Gastroesophageal sphincter (tissue), 3 donors: ENCODE results near the gene NEK8.

Experiments
- POLR2A ChIP-seq, 2 donors: fragments of 450-650 bp; IDR thresholded peaks; one replicate each; pipeline ENCODE4 v1.6.1; 2017; ENCODE audit warnings: antibody characterized with exemption in 2 of 2, mild to moderate bottlenecking in 2 of 2, moderate library complexity in 1 of 2
- POLR2AphosphoS5 ChIP-seq: sonication (generic); formaldehyde crosslinking; IDR thresholded peaks from one replicate; pipeline ENCODE4 v1.6.1; 2017; ENCODE audit warnings: antibody characterized with exemption
- TF ChIP-seq, protein P1 (sequence below), 4 experiments: fragments of 200-600 bp in 2 of 4; fragments of 450-650 bp in 2 of 4; sonication (generic) in 1 of 4; IDR thresholded peaks; one replicate each; pipeline ENCODE4 v1.5.1; 2017 to 2019; ENCODE audit warnings: antibody characterized with exemption in 4 of 4, mild to moderate bottlenecking in 2 of 4, moderate library complexity in 2 of 4

DNA sequence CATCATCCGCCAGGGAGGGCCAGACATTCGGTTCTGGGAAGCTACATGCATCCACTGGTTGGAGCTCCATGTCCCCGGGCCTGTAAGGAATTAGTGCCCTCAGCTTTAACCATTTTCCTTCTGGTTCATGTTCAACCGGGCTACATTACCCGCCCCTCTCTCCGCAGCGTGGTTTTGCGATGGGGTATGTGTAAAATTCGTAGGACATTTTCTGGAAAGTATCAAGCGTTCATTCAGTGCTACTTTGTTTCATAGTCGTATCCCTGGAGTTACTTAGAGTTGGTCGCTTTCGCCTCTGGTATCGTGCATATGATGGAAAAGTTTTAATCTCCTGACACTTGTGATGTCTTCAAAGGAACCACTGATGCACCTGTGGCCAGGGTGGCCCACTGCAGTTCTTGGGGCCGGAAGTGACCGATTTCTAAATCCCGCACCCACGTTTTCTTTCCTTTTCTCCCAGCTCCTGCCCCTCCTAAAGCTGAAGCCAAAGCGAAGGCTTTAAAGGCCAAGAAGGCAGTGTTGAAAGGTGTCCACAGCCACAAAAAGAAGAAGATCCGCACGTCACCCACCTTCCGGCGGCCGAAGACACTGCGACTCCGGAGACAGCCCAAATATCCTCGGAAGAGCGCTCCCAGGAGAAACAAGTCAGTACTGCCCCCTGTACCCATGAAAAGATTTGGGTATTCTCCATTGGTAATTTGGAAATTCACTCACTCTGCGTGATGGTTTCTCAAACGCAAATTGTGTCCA lies 8.2 kb upstream of the NEK8 start:
- TF ChIP-seq, protein P1, sequence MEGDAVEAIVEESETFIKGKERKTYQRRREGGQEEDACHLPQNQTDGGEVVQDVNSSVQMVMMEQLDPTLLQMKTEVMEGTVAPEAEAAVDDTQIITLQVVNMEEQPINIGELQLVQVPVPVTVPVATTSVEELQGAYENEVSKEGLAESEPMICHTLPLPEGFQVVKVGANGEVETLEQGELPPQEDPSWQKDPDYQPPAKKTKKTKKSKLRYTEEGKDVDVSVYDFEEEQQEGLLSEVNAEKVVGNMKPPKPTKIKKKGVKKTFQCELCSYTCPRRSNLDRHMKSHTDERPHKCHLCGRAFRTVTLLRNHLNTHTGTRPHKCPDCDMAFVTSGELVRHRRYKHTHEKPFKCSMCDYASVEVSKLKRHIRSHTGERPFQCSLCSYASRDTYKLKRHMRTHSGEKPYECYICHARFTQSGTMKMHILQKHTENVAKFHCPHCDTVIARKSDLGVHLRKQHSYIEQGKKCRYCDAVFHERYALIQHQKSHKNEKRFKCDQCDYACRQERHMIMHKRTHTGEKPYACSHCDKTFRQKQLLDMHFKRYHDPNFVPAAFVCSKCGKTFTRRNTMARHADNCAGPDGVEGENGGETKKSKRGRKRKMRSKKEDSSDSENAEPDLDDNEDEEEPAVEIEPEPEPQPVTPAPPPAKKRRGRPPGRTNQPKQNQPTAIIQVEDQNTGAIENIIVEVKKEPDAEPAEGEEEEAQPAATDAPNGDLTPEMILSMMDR (IDR thresholded peaks at IDR 0.05), result no peak
- TF ChIP-seq POLR2AphosphoS5 (no peak), POLR2A (IDR thresholded peaks at IDR 0.05) (no peak)
